DND-41 (cell line): ENCODE measurements around the gene CD163.

ENCODE experiments used
- ATAC-seq: fragments of 200-7000 bp; cut with Tn5 transposase; 3 replicates; pipeline ENCODE4 v1.9.1; 2021; ENCODE audit warnings: low read depth; ENCODE audit not compliant: insufficient read depth
- DNase-seq: peaks from one replicate; pipeline ENCODE4 v3.0.0-alpha.2; 2020
- H2AFZ ChIP-seq: 2 replicates; pipeline ENCODE4 v1.6.0; 2012; ENCODE audit warnings: low read depth, low read length
- H3K27ac ChIP-seq: 2 replicates; pipeline ENCODE4 v1.5.1; 2012; ENCODE audit warnings: low read length, inconsistent platforms
- H3K27me3 ChIP-seq: fragments of 200-600 bp; sonication (generic); 2 replicates; pipeline ENCODE4 v1.6.0; 2012; ENCODE audit warnings: low read length, mild to moderate bottlenecking, inconsistent platforms; ENCODE audit not compliant: insufficient read depth, poor library complexity
- H3K36me3 ChIP-seq: 2 replicates; pipeline ENCODE4 v1.5.1; 2012; ENCODE audit warnings: low read length, inconsistent platforms; ENCODE audit not compliant: insufficient read depth
- H3K4me1 ChIP-seq: 2 replicates; pipeline ENCODE4 v1.5.1; 2012; ENCODE audit warnings: mild to moderate bottlenecking, low read length; ENCODE audit not compliant: insufficient read depth
- H3K4me2 ChIP-seq: 2 replicates; pipeline ENCODE4 v1.6.0; 2012; ENCODE audit warnings: mild to moderate bottlenecking, moderate library complexity, low read length, inconsistent platforms; ENCODE audit not compliant: insufficient read depth
- H3K4me3 ChIP-seq, 2 experiments: fragments of 200-600 bp in 1 of 2; shearing (Covaris generic) in 1 of 2; 2 replicates each; pipeline ENCODE4 v1.5.1; 2012 to 2016; ENCODE audit warnings: inconsistent platforms in 2 of 2, low read length in 2 of 2, mild to moderate bottlenecking in 2 of 2, low read depth in 1 of 2, moderate library complexity in 1 of 2
- H3K79me2 ChIP-seq: 2 replicates; pipeline ENCODE4 v1.6.0; 2012; ENCODE audit warnings: low read length, inconsistent platforms; ENCODE audit not compliant: insufficient read depth
- H3K9ac ChIP-seq: 2 replicates; pipeline ENCODE4 v1.6.0; 2012; ENCODE audit warnings: low read depth, mild to moderate bottlenecking, inconsistent platforms, low read length, moderate library complexity
- H3K9me3 ChIP-seq: 2 replicates; pipeline ENCODE4 v1.5.1; 2012; ENCODE audit warnings: low read length, moderate library complexity, mild to moderate bottlenecking, inconsistent platforms; ENCODE audit not compliant: insufficient read depth, severe bottlenecking
- H4K20me1 ChIP-seq: 2 replicates; pipeline ENCODE4 v1.6.0; 2012; ENCODE audit warnings: low read length; ENCODE audit not compliant: insufficient read depth
- EZH2 ChIP-seq: IDR thresholded peaks from 3 replicates; pipeline ENCODE4 v1.6.1; 2012; ENCODE audit warnings: borderline replicate concordance, low read depth, mild to moderate bottlenecking, moderate library complexity, low read length, inconsistent platforms; ENCODE audit not compliant: severe bottlenecking
- TF ChIP-seq, protein P1 (sequence below): IDR thresholded peaks from 2 replicates; pipeline ENCODE4 v1.5.1; 2012; ENCODE audit warnings: borderline replicate concordance, low read length, moderate library complexity, mild to moderate bottlenecking; ENCODE audit not compliant: poor library complexity, severe bottlenecking; ENCODE audit errors: extremely low read depth

Gene CD163

DNA sequence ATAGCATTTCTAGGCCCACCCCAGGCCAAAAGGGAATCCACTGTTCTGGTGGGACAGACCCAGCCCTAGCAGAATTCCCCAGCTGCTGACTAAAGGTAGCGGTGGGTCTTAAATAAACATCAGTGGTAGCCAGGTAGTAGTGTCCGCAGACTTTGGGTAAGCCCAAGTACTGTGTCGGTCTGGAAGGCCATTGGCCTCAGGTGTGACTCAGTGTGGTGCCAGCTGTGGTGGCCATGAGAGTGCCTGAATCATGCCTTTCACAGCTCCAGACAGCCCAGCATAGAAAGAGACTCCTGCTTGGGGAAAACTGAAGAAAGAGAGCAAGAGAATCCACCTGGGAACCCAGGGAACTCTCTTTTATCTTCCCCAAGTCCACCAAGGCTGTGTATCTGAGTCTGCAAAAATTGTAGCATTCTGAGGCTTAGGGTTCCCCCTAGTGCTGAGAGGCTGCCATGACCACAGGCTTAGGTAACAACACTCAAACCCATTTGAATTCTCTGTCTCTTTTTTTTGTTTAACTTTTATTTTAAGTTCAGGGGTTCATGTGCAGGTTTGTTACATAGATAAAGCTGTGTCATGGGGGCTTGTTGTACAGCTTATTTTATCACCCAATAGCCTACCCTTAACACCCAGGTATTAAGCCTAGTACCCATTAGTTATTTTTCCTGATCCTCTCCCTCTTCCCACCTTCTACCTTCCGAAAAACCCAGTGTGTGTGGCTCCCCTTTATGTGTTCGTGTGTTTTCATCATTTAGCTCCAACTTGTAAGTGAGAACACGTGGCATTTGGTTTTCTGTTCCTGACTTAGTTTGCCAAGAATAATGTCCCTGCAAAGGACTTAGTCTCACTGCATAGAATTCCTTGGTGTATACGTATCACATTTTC is 43.0 kb downstream of the CD163 start:
- H3K79me2 ChIP-seq = no peaks in the 10 kb centered on the region

DNA sequence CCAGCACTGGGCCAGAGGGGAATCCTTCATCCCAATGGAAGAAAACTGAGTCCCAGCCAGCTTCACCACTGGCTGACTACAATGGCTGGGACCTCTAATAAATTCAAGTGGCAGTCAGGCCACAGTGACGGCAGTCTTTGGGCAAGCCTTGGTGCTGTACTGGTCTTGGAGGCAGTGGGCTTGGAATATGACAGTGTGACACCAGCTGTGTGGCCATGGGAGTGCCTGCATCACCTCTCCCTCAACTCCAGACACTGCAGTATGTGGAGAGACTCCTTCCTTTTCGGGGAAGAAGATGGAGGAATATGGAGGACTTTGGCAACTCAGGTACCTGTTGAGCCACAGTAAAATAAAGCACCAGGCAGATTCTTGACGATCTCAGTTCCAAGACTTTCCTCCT is 43.6 kb downstream of the CD163 start:
- H3K4me3 ChIP-seq = no peak overlapping the region
- H3K9ac ChIP-seq = no peak overlapping the region
- no peak for ATAC-seq
- no peak overlapping the region for H2AFZ ChIP-seq
- H3K9me3 ChIP-seq = no peaks in the 10 kb centered on the region
- no peaks in the 10 kb centered on the region for H3K4me1 ChIP-seq
- no peak for DNase-seq
- TF ChIP-seq EZH2 = no peak
- TF ChIP-seq, protein P1, sequence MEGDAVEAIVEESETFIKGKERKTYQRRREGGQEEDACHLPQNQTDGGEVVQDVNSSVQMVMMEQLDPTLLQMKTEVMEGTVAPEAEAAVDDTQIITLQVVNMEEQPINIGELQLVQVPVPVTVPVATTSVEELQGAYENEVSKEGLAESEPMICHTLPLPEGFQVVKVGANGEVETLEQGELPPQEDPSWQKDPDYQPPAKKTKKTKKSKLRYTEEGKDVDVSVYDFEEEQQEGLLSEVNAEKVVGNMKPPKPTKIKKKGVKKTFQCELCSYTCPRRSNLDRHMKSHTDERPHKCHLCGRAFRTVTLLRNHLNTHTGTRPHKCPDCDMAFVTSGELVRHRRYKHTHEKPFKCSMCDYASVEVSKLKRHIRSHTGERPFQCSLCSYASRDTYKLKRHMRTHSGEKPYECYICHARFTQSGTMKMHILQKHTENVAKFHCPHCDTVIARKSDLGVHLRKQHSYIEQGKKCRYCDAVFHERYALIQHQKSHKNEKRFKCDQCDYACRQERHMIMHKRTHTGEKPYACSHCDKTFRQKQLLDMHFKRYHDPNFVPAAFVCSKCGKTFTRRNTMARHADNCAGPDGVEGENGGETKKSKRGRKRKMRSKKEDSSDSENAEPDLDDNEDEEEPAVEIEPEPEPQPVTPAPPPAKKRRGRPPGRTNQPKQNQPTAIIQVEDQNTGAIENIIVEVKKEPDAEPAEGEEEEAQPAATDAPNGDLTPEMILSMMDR = no peak
- H3K79me2 ChIP-seq = no peaks in the 10 kb centered on the region
- H3K4me2 ChIP-seq = no peak overlapping the region
- H3K27me3 ChIP-seq = no peaks in the 10 kb centered on the region
- no peak overlapping the region for H3K27ac ChIP-seq
- no peaks in the 10 kb centered on the region for H4K20me1 ChIP-seq
- no peaks in the 10 kb centered on the region for H3K36me3 ChIP-seq

More for the DNA sequence above, 43.0 kb downstream of the CD163 start:
- Histone ChIP-seq H3K9me3 (no peaks in the 10 kb centered on the region), H3K4me1 (no peaks in the 10 kb centered on the region), H3K4me2 (no peak overlapping the region), H3K9ac (no peak overlapping the region), H3K36me3 (no peaks in the 10 kb centered on the region), H4K20me1 (no peaks in the 10 kb centered on the region), H3K27me3 (peaks cover 2% of the 10 kb centered on the region), H3K27ac (no peak overlapping the region), H3K4me3 (no peak overlapping the region), H2AFZ (no peak overlapping the region)
- ATAC-seq (peak; percentile 78; the same call in 2 of the 3 replicates), DNase-seq (peak; percentile 59)
- TF ChIP-seq EZH2 = no peak
- TF ChIP-seq, protein P1 = peak; percentile 90

DNA sequence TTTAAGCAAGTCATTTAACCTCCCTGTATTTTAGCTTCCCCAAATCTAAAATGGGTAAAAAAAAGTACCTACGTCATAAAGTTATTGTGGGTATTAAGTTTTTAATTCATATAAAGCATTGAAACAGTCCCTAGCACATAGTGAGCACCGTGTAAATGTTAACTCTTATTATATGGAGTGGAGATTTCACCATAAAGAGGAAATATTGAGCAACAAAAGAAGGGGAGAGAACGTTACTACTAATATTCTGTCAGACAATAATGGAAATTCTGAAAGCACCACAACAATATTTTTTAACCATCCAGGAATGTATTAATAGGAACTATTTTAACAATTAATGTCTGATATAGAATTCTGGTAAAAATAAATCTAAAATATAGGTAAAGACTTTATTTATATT is 51.8 kb downstream of the CD163 start:
- Histone ChIP-seq H3K4me1 (no peaks in the 10 kb centered on the region), H4K20me1 (no peaks in the 10 kb centered on the region), H3K27ac (no peak overlapping the region), H2AFZ (no peak overlapping the region), H3K27me3 (peaks cover 10% of the 10 kb centered on the region), H3K9ac (no peak overlapping the region), H3K36me3 (no peaks in the 10 kb centered on the region), H3K4me2 (no peak overlapping the region), H3K4me3 (no peak overlapping the region), H3K79me2 (no peaks in the 10 kb centered on the region), H3K9me3 (no peaks in the 10 kb centered on the region)
- TF ChIP-seq, protein P1 = no peak
- no peak for TF ChIP-seq EZH2
- no peak for DNase-seq
- no peak for ATAC-seq
